MCF 10A (cell line): ENCODE results near the gene PTPRH. TPM values are rescaled to one million over a fixed set of nuclear protein-coding genes. Genes with fewer than 3 reads are reported as not detected.

Experiments used
- BruUV-seq: library from RNA; stranded (reverse); fragments of 400-500 nt; replicated peaks from 2 replicates; lab custom pipeline; 2021; lab: Mats Ljungman, UMichigan
- CTCF ChIA-PET: fragments of 300-600 bp; sonication (Branson Sonifier 250); formaldehyde crosslinking; extraction: SDS; loops from one replicate; lab custom pipeline; 2021; ENCODE audit warnings: antibody characterized with exemption, inconsistent platforms; lab: Yijun Ruan, JAX
- POLR2A ChIA-PET: fragments of 300-600, 350-650 bp; sonication (Branson Sonifier 250); formaldehyde crosslinking; extraction: SDS; loops from one replicate; lab custom pipeline; 2020; ENCODE audit warnings: antibody characterized with exemption, inconsistent platforms; lab: Yijun Ruan, JAX
- DNase-seq: peaks from one replicate; pipeline ENCODE4 v3.0.0-alpha.2; 2018; ENCODE audit not compliant: unreplicated experiment
- H3K27ac Mint-ChIP-seq: one replicate; pipeline ENCODE4 v1.8.0; 2022; ENCODE audit warnings: mild to moderate bottlenecking, low read depth, mixed read lengths; ENCODE audit not compliant: unreplicated experiment
- H3K27me3 Mint-ChIP-seq: one replicate; pipeline ENCODE4 v1.8.0; 2022; ENCODE audit warnings: mixed read lengths; ENCODE audit not compliant: insufficient read depth, unreplicated experiment
- H3K36me3 Mint-ChIP-seq: one replicate; pipeline ENCODE4 v1.8.0; 2022; ENCODE audit warnings: mild to moderate bottlenecking, moderate library complexity, mixed read lengths; ENCODE audit not compliant: insufficient read depth, unreplicated experiment
- H3K4me1 Mint-ChIP-seq: one replicate; pipeline ENCODE4 v1.8.0; 2022; ENCODE audit warnings: mixed read lengths; ENCODE audit not compliant: insufficient read depth, unreplicated experiment
- H3K4me3 Mint-ChIP-seq: one replicate; pipeline ENCODE4 v1.8.0; 2022; ENCODE audit warnings: mild to moderate bottlenecking, moderate library complexity, mixed read lengths; ENCODE audit not compliant: unreplicated experiment
- H3K9me3 Mint-ChIP-seq: one replicate; pipeline ENCODE4 v1.8.0; 2022; ENCODE audit warnings: mixed read lengths; ENCODE audit not compliant: unreplicated experiment
- intact Hi-C: fragments of 100-400 bp; cut with micrococcal nuclease; formaldehyde crosslinking; loops from 2 replicates; pipeline ENCODE4 v1.14.1; 2022
- total RNA-seq: library from RNA; stranded (reverse); gene quantifications from 2 replicates; pipeline ENCODE4 v1.2.3, GENCODE V29; 2022
- TF ChIP-seq, protein P1 (sequence below): fragments of 200-600 bp; IDR thresholded peaks from one replicate; pipeline ENCODE4 v1.8.0; 2022; ENCODE audit warnings: antibody characterized with exemption, mild to moderate bottlenecking; ENCODE audit not compliant: unreplicated experiment

The PTPRH gene
- total RNA-seq, 1 experiment from 2014 or later: 0.56 TPM

- ChIA-PET POLR2A (no interaction called here), CTCF (interaction anchor here (0.6 to 0.7 kb wide), 3 partner anchors 20 to 533 kb away, joined by 3 to 5 read pairs (median 3); no protein-coding TSS in a partner anchor)
- peaks cover 18% of the 10 kb centered on the region for H3K4me1 Mint-ChIP-seq
- H3K27ac Mint-ChIP-seq: no peak overlapping the region
- intact Hi-C loops: no loop called here
- DNase-seq: no peak
- H3K27me3 Mint-ChIP-seq: no peaks in the 10 kb centered on the region
- H3K36me3 Mint-ChIP-seq: peaks cover 7% of the 10 kb centered on the region
- no peaks in the 10 kb centered on the region for H3K9me3 Mint-ChIP-seq
- no TSS peak for BruUV-seq
- peak overlapping the region; percentile 15 for H3K4me3 Mint-ChIP-seq
- TF ChIP-seq, protein P1, sequence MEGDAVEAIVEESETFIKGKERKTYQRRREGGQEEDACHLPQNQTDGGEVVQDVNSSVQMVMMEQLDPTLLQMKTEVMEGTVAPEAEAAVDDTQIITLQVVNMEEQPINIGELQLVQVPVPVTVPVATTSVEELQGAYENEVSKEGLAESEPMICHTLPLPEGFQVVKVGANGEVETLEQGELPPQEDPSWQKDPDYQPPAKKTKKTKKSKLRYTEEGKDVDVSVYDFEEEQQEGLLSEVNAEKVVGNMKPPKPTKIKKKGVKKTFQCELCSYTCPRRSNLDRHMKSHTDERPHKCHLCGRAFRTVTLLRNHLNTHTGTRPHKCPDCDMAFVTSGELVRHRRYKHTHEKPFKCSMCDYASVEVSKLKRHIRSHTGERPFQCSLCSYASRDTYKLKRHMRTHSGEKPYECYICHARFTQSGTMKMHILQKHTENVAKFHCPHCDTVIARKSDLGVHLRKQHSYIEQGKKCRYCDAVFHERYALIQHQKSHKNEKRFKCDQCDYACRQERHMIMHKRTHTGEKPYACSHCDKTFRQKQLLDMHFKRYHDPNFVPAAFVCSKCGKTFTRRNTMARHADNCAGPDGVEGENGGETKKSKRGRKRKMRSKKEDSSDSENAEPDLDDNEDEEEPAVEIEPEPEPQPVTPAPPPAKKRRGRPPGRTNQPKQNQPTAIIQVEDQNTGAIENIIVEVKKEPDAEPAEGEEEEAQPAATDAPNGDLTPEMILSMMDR: no peak
Observed at GRCh38 chr19:55171440-55171839, 37.9 kb downstream of the PTPRH start.

DNA sequence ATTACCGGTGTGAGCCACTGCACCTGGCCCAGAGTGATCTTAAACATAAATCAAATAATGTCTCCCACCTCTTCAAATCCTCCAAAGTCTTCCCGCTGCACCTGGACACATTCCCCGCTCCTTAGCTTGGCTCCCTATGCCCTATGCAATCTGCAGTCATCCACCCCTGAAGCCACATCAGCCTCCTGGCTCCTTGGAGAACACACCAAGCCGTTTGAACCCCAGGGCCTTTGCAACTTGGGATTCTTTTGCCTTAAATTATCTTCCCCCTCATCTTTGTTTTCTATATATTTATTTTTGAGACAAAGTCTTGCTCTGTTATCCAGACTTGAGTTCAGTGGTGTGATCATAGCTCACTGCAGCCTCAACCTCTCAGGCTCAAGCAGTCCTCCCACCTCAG lies 40.2 kb downstream of the PTPRH start:
- no peak overlapping the region for H3K27ac Mint-ChIP-seq
- H3K4me3 Mint-ChIP-seq: no peak overlapping the region
- no peak for DNase-seq
- peaks cover 20% of the 10 kb centered on the region for H3K4me1 Mint-ChIP-seq
- ChIA-PET POLR2A (interaction anchor here (1.1 to 2.7 kb wide), 2 partner anchors 10 to 238 kb away, joined by 3 to 7 read pairs; partner anchors contain the start of gene UBE2S), CTCF (interaction anchor here (0.7 to 2.2 kb wide), 2 partner anchors 9 to 77 kb away, joined by 3 to 5 read pairs; no protein-coding TSS in a partner anchor)
- BruUV-seq: no TSS peak
- no peaks in the 10 kb centered on the region for H3K27me3 Mint-ChIP-seq
- TF ChIP-seq, protein P1: no peak
- no peaks in the 10 kb centered on the region for H3K9me3 Mint-ChIP-seq
- intact Hi-C loops: loop anchor here (5.0 kb wide), 1 partner anchor 88 kb away; the partner anchor contains the start of gene PPP6R1
- H3K36me3 Mint-ChIP-seq: peaks cover 7% of the 10 kb centered on the region

DNA sequence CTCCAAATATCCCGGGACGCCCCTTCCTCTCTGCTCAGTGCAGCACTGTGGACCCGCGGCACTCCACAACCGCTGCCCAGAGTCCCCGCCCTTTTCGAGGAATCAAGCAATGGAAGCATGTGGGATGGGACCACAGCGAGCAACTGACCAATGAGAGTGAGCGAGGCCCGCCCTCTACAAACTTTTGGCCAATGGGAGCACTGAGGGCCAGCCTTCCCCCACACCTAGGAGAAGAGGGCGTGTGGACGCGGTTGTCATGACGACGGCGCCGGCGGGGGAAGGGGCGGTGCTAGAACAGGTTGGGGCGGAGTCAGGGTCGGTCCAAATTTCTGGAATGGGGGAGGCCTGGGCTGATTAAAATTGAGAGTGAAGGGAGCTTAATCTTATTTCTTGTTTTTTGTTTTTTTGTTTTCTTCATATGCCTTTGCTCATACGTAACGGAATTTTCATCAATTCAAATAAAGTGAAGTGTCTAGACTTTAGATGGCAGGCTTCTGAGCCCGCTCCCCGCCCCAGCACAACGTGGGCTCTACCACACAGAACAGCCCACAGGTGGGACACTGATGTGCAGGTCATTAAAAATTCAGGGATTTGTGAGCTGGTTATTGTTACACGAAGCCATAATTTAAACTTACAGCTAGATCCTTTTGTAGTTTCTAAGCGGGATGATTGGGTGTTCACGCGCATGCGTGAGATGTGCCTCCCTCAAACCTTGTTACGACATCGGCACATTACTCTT lies 42.6 kb downstream of the PTPRH start, which contains the start of gene DNAAF3:
DNAAF3 (minus strand) TSS at position 84 of the 739 bp plus-strand sequence. CDS start 200 bp downstream, outside the sequence.
- Mint-ChIP-seq H3K4me1 (peaks cover 10% of the 10 kb centered on the region), H3K4me3 (peak within 1 kb of the TSS; percentile 84), H3K9me3 (no peaks in the 10 kb centered on the region), H3K27me3 (no peaks in the 10 kb centered on the region), H3K36me3 (no peaks in the 10 kb centered on the region), H3K27ac (peak within 1 kb of the TSS; percentile 93)
- ChIA-PET POLR2A (interaction anchor here (0.8 to 3.3 kb wide), 15 partner anchors 9 to 310 kb away, joined by 3 to 21 read pairs (median 5); partner anchors contain the start of genes EPS8L1, HSPBP1, KMT5C and PPP1R12C), CTCF (interaction anchor here (0.6 to 2.0 kb wide), 14 partner anchors 14 to 471 kb away, joined by 3 to 7 read pairs (median 4); partner anchors contain the start of genes PPP6R1 and TMEM238)
- DNase-seq: peak; percentile 100
- intact Hi-C loops: loop anchor here (1.0 to 5.0 kb wide), 4 partner anchors 20 to 91 kb away; partner anchors contain the start of gene PPP6R1
- TF ChIP-seq, protein P1: no peak
- BruUV-seq: no TSS peak
